Endometrium (tissue), 2 donors: ENCODE measurements around the gene THAP3.
A peak's percentile ranks its signal among the peaks of the same experiment; 100 is the strongest.
"Not testable (repeated sequence)": the region's sequence is repeated elsewhere in the genome, so short reads cannot be mapped to it uniquely, and the experiment has no call there.

Experiments
- FAIRE-seq: peaks from 2 replicates; lab custom pipeline; 2012; peaks lifted over from hg19 to GRCh38; lab: Jason Lieb, UNC
- donor health status: control.
- donor health status: control.

Gene THAP3

GRCh38 chr1:6591222-6591621 lies 33.4 kb upstream of the THAP3 start:
- no peak for FAIRE-seq

GRCh38 chr1:6591644-6592043 lies 33.0 kb upstream of the THAP3 start:
- FAIRE-seq, result no peak

GRCh38 chr1:6592441-6592840 lies 32.2 kb upstream of the THAP3 start:
- no peak for FAIRE-seq

- no peak for FAIRE-seq
These were observed 31.6 kb upstream of the THAP3 start for GRCh38 chr1:6592865-6593593.

GRCh38 chr1:6593810-6594209 lies 30.9 kb upstream of the THAP3 start:
- FAIRE-seq, result no peak

GRCh38 chr1:6594977-6595740 lies 29.5 kb upstream of the THAP3 start:
- no peak for FAIRE-seq

GRCh38 chr1:6596351-6596750 lies 28.3 kb upstream of the THAP3 start:
- FAIRE-seq, result no peak

- FAIRE-seq, result no peak
These were observed 27.5 kb upstream of the THAP3 start for GRCh38 chr1:6596886-6597776.

- no peak for FAIRE-seq
These were observed 26.9 kb upstream of the THAP3 start for GRCh38 chr1:6597777-6598131.

- FAIRE-seq, result no peak
These were observed 25.3 kb upstream of the THAP3 start for GRCh38 chr1:6599141-6599975.

- not testable (repeated sequence) for FAIRE-seq
These were observed 24.7 kb upstream of the THAP3 start for GRCh38 chr1:6599991-6600390.

GRCh38 chr1:6600410-6601048 lies 24.1 kb upstream of the THAP3 start:
- no peak for FAIRE-seq

GRCh38 chr1:6601049-6601922 lies 23.4 kb upstream of the THAP3 start:
- peak; percentile 35 for FAIRE-seq

GRCh38 chr1:6601923-6602668 lies 22.6 kb upstream of the THAP3 start:
- no peak for FAIRE-seq

GRCh38 chr1:6602669-6603237 lies 21.9 kb upstream of the THAP3 start, which contains the start of gene KLHL21:
TSS of gene KLHL21 (minus strand) at chr1:6602869. CDS start at chr1:6602817, 52 bp downstream.
- FAIRE-seq, result no peak

- no peak for FAIRE-seq
These were observed 21.3 kb upstream of the THAP3 start for GRCh38 chr1:6603238-6603914.

- FAIRE-seq, result no peak
These were observed 20.6 kb upstream of the THAP3 start for GRCh38 chr1:6603915-6604558.
